ENCODE measurements around the gene PPM1E.

PPM1E gene

DNA sequence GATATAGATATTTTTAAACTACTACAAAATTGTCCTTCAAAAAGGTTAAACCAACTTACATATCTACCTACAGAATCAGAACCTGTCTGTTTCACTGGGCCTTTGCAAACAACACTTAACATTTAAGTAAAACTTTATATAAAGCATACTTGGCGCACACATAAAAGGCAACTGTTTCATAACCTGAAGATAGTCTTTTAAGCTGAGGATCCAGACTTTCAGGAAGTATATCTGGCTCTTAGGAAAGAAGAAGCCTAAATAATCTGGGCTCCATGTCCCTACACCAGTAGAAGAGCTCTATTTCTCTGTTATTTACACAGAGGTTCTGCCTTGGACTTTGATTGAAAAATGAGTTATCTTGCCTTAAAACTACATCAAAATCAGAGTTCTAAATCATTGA lies 275.2 kb downstream of the PPM1E start:
- no peak for DNase-seq

All from anterior cingulate cortex (tissue), 58 donors.